HG03378 (cell line): Measurements from ENCODE around the gene PLOD2.

Experiments
- ATAC-seq: cut with Tn5 transposase; IDR thresholded peaks from one replicate; pipeline ENCODE4 v1.9.1; 2021; ENCODE audit warnings: mild to moderate bottlenecking, moderate library complexity; ENCODE audit not compliant: unreplicated experiment

Gene PLOD2

GRCh38 chr3:146166826-146167225 is 5.8 kb upstream of the PLOD2 start:
- no peak for ATAC-seq

GRCh38 chr3:146166415-146166821 is 5.4 kb upstream of the PLOD2 start:
- no peak for ATAC-seq

- ATAC-seq, result no peak
Measured at GRCh38 chr3:146165877-146166276, 4.9 kb upstream of the PLOD2 start.

GRCh38 chr3:146164971-146165769 is 4.2 kb upstream of the PLOD2 start:
- ATAC-seq, result no peak

GRCh38 chr3:146164506-146164905 is 3.5 kb upstream of the PLOD2 start:
- no peak for ATAC-seq

GRCh38 chr3:146164071-146164470 is 3.1 kb upstream of the PLOD2 start:
- no peak for ATAC-seq

GRCh38 chr3:146163584-146163983 is 2.6 kb upstream of the PLOD2 start:
- ATAC-seq, result no peak

- ATAC-seq, result no peak
Measured at GRCh38 chr3:146162561-146162960, 1.6 kb upstream of the PLOD2 start.

- ATAC-seq, result no peak
Measured at GRCh38 chr3:146161663-146162002, 649 bp upstream of the PLOD2 start.

- no peak for ATAC-seq
Measured at GRCh38 chr3:146160321-146160963, 542 bp downstream of the PLOD2 start.

GRCh38 chr3:146159616-146160320 is 1.2 kb downstream of the PLOD2 start:
- ATAC-seq, result no peak

GRCh38 chr3:146159037-146159436 is 1.9 kb downstream of the PLOD2 start:
- no peak for ATAC-seq

- no peak for ATAC-seq
Measured at GRCh38 chr3:146157325-146158060, 3.5 kb downstream of the PLOD2 start.

- no peak for ATAC-seq
Measured at GRCh38 chr3:146156666-146157314, 4.2 kb downstream of the PLOD2 start.

- no peak for ATAC-seq
Measured at GRCh38 chr3:146156095-146156494, 4.9 kb downstream of the PLOD2 start.

- ATAC-seq, result no peak
Measured at GRCh38 chr3:146154995-146155394, 6.0 kb downstream of the PLOD2 start.

- ATAC-seq, result no peak
Measured at GRCh38 chr3:146154316-146154715, 6.7 kb downstream of the PLOD2 start.

- ATAC-seq, result no peak
Measured at GRCh38 chr3:146153429-146153828, 7.6 kb downstream of the PLOD2 start.

- no peak for ATAC-seq
Measured at GRCh38 chr3:146152834-146153233, 8.2 kb downstream of the PLOD2 start.

GRCh38 chr3:146148468-146148931 is 12.5 kb downstream of the PLOD2 start:
- no peak for ATAC-seq

GRCh38 chr3:146145642-146146041 is 15.3 kb downstream of the PLOD2 start:
- ATAC-seq, result no peak
